ENCODE data around the gene RUNX3.
"Not testable (repeated sequence)": the region's sequence is repeated elsewhere in the genome, so short reads cannot be mapped to it uniquely, and the experiment has no call there.

RUNX3 gene

DNA sequence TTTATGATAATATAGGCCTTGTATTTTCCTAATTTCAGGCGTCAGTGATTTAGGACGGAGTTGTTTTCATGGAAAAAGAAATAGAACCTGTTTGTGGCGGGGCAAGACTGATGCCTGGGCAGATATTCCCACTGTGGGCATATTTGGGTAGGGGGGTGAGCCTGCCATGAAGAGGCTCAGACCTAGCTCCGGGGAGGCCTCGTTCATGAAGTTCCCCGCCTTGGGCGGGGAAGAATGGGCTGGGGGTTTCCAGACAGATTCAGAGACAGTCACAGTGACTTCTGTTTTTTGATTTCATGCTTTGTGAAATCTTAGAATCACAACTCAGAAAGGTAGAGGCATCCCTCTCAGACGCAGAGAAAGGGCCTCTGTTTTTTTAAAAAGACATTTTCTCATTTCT is 36.1 kb downstream of the RUNX3 start:
- no peak overlapping the region for H3K4me3 ChIP-seq (replicated peaks in 1 of 2; ENCODE audit: low read depth in 2 of 2, low read length in 2 of 2)
- TF ChIP-seq, protein P1, sequence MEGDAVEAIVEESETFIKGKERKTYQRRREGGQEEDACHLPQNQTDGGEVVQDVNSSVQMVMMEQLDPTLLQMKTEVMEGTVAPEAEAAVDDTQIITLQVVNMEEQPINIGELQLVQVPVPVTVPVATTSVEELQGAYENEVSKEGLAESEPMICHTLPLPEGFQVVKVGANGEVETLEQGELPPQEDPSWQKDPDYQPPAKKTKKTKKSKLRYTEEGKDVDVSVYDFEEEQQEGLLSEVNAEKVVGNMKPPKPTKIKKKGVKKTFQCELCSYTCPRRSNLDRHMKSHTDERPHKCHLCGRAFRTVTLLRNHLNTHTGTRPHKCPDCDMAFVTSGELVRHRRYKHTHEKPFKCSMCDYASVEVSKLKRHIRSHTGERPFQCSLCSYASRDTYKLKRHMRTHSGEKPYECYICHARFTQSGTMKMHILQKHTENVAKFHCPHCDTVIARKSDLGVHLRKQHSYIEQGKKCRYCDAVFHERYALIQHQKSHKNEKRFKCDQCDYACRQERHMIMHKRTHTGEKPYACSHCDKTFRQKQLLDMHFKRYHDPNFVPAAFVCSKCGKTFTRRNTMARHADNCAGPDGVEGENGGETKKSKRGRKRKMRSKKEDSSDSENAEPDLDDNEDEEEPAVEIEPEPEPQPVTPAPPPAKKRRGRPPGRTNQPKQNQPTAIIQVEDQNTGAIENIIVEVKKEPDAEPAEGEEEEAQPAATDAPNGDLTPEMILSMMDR (IDR thresholded peaks at IDR 0.05; ENCODE audit: low read depth, low read length) = no peak
- no peak for DNase-seq (ENCODE audit: low read depth in 2 of 2)

DNA sequence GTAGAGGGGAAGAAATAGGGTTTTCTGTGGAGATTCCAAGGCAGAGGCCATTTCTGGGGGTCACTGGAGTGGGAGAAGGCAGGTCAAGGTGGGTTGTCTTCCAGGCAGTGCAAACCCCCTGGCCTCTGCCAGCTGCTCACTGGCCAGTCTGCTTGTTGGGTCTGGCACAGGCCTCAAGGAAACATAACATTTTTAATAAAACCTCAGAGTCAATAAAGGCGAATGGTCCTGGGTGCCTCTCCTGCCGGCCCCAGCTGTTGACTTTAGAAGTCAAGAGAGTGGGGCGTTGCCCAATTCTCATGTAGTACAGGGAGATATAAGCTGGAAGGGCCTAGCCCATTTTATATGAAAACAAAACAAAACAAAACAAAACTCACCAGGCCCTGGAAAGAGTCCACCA is 36.6 kb downstream of the RUNX3 start:
- TF ChIP-seq, protein P1 (IDR thresholded peaks at IDR 0.05; ENCODE audit: low read depth, low read length) = no peak
- DNase-seq (ENCODE audit: low read depth in 2 of 2) = no peak
- H3K4me3 ChIP-seq (replicated peaks in 1 of 2; ENCODE audit: low read depth in 2 of 2, low read length in 2 of 2) = no peak overlapping the region

DNA sequence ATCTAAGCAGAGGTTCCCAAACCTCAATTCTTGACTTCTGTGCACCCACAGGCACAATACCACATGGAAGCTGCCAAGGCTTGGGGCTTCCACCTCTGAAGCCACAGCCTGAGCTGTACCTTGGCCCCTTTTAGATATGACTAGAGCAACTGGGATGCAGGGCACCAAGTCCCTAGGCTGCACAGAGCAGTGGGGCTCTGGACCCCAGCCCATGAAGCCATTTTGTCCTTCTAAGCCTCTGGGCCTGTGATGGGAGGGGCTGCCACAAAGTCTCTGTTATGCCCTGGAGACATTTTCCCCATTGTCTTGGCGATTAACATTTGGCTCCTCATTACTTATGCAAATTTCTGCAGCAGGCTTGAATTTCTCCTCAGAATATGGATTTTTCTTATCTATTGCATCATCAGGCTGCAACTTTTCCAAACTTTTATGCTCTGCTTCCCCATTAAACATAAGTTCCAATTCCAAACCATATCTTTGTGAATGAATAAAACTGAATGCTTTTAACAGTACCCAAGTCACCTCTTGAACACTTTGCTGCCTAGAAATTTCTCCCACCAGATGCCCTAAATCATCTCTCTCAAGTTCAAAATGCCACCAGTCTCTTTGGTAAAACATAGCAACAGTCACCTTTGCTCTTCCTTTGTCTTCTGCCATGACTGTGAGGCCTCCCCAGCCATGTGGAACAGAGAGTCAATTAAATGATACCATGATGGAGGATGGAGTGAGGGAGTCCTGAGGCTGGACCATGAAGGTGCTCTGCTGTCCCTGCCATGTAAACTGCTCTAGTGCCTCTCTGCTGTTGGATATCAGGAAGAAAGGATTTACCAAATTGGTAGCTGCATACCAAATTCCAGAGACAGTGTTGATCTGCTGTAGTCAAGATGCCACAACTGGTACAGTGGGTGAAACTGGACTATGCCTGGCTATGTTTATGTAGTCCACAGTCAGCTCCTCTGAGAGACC is 37.6 kb downstream of the RUNX3 start:
- TF ChIP-seq, protein P1 (IDR thresholded peaks at IDR 0.05; ENCODE audit: low read depth, low read length) = no peak
- no peak for DNase-seq (ENCODE audit: low read depth in 2 of 2)
- no peak overlapping the region for H3K4me3 ChIP-seq (replicated peaks in 1 of 2; ENCODE audit: low read depth in 2 of 2, low read length in 2 of 2)

DNA sequence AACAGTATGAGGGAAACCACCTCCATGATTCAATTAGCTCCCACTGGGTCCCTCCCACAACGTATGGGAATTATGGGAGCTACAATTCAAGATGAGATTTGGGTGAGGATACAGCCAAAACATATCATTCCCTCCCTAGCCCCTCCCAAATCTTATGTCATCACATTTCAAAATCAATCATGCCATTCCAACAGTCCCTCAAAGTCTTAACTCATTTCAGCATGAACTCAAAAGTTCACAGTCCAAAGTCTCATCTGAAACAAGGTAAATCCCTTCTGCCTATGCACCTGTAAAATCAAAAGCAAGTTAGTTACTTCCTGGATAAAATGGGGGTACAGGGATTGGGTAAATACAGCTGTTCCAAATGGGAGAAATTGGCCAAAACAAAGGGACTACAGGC is 38.7 kb downstream of the RUNX3 start:
- not testable (repeated sequence) for H3K4me3 ChIP-seq (replicated peaks in 1 of 2; ENCODE audit: low read depth in 2 of 2, low read length in 2 of 2)

DNA sequence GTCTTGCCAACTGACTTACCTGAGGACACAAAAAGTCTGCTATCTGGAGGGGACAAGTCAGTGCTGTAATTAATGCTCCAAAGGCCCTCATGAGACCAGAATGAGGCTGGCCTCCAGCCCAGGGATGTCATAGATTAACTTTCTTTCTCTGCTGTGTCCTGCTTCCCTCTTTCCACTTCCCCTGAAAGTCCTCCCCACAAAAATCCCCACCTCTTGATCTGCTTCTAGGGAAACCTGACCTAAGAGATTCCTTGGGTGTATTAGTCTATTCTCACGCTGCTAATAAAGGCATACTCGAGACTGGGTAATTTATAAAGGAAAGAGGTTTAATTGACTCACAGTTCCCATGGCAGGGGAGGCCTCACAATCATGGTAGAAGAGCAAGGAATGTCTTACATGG is 39.2 kb downstream of the RUNX3 start:
- TF ChIP-seq, protein P1 (IDR thresholded peaks at IDR 0.05; ENCODE audit: low read depth, low read length) = no peak
- DNase-seq (ENCODE audit: low read depth in 2 of 2) = no peak
- H3K4me3 ChIP-seq (replicated peaks in 1 of 2; ENCODE audit: low read depth in 2 of 2, low read length in 2 of 2) = no peak overlapping the region

More for the DNA sequence above, 38.7 kb downstream of the RUNX3 start:
- not testable (repeated sequence) for DNase-seq (ENCODE audit: low read depth in 2 of 2)

DNA sequence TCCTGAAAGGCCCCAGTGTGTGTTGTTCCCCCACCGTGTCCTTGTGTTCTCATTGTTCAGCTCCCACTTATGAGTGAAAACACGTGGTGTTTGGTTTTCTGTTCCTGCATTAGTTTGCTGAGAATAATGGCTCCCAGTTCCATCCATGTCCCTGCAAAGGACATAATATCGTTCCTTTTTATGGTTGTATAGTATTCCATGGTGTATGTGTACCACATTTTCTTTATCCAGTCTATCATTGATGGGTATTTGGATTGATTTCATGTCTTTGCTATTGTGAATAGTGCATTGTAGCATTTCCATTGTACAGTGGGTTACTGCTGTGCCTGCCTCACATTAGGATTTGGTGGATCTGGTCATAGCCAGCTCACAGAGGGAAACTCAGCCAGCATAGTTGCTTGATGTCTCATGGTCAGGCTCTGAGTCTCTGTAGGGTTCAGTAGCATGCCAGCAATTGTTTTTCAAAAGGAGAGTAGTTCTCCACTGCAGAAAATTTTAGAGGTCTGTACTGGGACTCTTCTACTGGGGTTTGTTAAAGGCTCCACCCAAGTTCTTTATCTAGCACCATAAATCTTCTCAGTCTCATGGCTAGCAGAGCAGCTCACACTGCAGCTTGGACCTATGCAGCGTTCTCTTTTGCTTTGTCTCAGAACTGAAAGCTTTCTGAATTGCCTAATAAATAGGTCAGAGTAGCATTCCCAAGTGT is 41.0 kb downstream of the RUNX3 start:
- H3K4me3 ChIP-seq (replicated peaks in 1 of 2; ENCODE audit: low read depth in 2 of 2, low read length in 2 of 2) = no peak overlapping the region
- TF ChIP-seq, protein P1 (IDR thresholded peaks at IDR 0.05; ENCODE audit: low read depth, low read length) = no peak
- peak; percentile 29 to 70 for DNase-seq (ENCODE audit: low read depth in 2 of 2)
